Activated naive CD8-positive, alpha-beta T cell (primary cell): ENCODE results near the gene ZDHHC21.
"Not testable (repeated sequence)": the region's sequence is repeated elsewhere in the genome, so short reads cannot be mapped to it uniquely, and the experiment has no call there.

Experiments
- H3K27ac Mint-ChIP-seq: one replicate; pipeline ENCODE4 v1.8.0; 2021; ENCODE audit warnings: mixed read lengths
- H3K27me3 Mint-ChIP-seq: one replicate; pipeline ENCODE4 v1.8.0; 2021; ENCODE audit warnings: mixed read lengths
- H3K36me3 Mint-ChIP-seq: one replicate; pipeline ENCODE4 v1.8.0; 2021; ENCODE audit warnings: mixed read lengths
- H3K4me1 Mint-ChIP-seq: one replicate; pipeline ENCODE4 v1.8.0; 2021; ENCODE audit warnings: low read depth, mixed read lengths
- H3K4me3 Mint-ChIP-seq: one replicate; pipeline ENCODE4 v1.8.0; 2021; ENCODE audit warnings: mild to moderate bottlenecking, mixed read lengths
- H3K9me3 Mint-ChIP-seq: one replicate; pipeline ENCODE4 v1.8.0; 2021; ENCODE audit warnings: low read depth, mixed read lengths

The ZDHHC21 gene

GRCh38 chr9:14702200-14702720 is 9.0 kb upstream of the ZDHHC21 start:
- Mint-ChIP-seq H3K9me3 (peaks cover 13% of the 10 kb centered on the region), H3K4me1 (no peaks in the 10 kb centered on the region), H3K4me3 (no peak overlapping the region), H3K27ac (no peak overlapping the region), H3K36me3 (peaks cover 2% of the 10 kb centered on the region), H3K27me3 (peaks cover 4% of the 10 kb centered on the region)

DNA sequence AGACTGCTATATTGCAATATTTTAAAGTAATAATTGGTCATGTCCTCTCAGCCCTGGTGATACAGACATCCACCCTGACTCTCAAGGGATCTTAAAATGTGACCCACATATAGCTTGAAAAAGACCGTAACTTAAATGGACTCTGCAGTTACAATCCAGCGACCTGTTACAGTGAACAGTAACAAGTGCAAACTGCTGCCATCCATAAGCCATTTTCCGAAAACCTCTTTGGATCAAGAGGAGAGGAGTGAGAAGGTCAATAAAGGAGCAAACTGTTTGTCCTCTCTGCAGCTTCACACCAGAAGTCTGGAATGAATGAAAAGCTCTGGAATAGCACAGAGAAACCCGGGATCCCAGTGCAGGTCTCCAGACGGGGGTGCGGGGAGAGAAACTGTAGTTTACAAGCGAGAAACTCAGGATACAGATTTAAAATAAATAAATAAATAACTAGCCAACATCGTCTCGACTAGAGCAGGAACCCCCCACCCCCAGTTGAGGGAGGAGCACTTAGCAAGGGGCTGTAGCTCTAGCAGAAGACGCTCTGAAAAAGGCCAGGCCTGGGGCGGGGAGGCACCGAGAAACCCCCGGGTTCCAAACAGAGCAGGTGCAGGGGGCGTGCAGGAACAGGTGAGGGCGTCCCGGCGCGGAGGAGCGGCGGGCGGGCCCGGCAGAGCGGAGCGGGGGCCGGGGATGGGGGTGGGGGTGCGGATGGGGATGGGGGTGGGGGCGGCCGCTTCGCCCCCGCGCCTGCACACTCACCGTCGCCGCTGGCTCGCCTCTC is 572 bp downstream of the ZDHHC21 start:
- Mint-ChIP-seq H3K4me3 (peak overlapping the region; percentile 96), H3K27ac (peak overlapping the region; percentile 66), H3K36me3 (peaks cover 5% of the 10 kb centered on the region), H3K27me3 (peaks cover 2% of the 10 kb centered on the region), H3K9me3 (no peaks in the 10 kb centered on the region), H3K4me1 (peaks cover 30% of the 10 kb centered on the region)

GRCh38 chr9:14690948-14691730 is 2.1 kb downstream of the ZDHHC21 start:
- no peaks in the 10 kb centered on the region for H3K9me3 Mint-ChIP-seq
- H3K27ac Mint-ChIP-seq = no peak overlapping the region
- peaks cover 5% of the 10 kb centered on the region for H3K36me3 Mint-ChIP-seq
- H3K4me3 Mint-ChIP-seq = no peak overlapping the region
- no peaks in the 10 kb centered on the region for H3K27me3 Mint-ChIP-seq
- peaks cover 30% of the 10 kb centered on the region for H3K4me1 Mint-ChIP-seq

GRCh38 chr9:14687042-14687719 is 6.1 kb downstream of the ZDHHC21 start:
- H3K27me3 Mint-ChIP-seq = no peaks in the 10 kb centered on the region
- peaks cover 17% of the 10 kb centered on the region for H3K4me1 Mint-ChIP-seq
- H3K36me3 Mint-ChIP-seq = peaks cover 19% of the 10 kb centered on the region
- H3K4me3 Mint-ChIP-seq = no peak overlapping the region
- H3K9me3 Mint-ChIP-seq = no peaks in the 10 kb centered on the region
- no peak overlapping the region for H3K27ac Mint-ChIP-seq

DNA sequence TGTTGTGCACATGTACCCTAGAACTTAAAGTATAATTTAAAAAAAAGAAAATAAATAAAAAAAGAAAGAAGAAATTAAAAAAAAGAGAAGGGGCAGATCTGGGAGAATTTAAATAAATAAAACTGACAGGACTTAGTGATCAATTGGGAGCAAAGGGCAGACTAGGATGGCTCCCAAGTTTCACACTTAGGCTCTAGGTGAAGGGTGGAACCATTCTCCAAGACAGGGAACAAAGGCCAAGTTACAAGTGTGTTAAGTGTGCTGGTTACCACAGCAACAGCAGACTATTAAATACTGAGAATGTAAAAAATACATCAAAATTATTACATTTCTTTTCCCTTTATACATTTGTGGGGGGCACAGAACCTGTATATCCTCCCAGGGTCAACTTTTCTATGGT is 7.1 kb downstream of the ZDHHC21 start:
- Mint-ChIP-seq H3K27me3 (no peaks in the 10 kb centered on the region), H3K36me3 (peaks cover 19% of the 10 kb centered on the region), H3K9me3 (no peaks in the 10 kb centered on the region), H3K4me1 (peaks cover 9% of the 10 kb centered on the region), H3K4me3 (no peak overlapping the region), H3K27ac (no peak overlapping the region)

DNA sequence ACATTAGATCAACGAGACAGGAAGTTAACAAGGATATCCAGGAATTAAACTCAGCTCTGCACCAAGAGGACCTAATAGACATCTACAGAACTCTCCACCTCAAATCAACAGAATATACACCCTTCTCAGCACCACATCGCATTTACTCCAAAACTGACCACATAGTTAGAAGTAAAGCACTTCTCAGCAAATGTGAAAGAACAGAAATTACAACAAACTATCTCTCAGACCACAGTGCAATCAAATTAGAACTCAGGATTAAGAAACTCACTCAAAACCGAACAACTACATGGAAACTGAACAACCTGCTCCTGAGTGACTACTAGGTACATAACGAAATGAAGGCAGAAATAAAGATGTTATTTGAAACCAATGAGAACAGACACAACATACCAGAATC is 10.6 kb downstream of the ZDHHC21 start:
- H3K9me3 Mint-ChIP-seq, H3K4me3 Mint-ChIP-seq, H3K4me1 Mint-ChIP-seq, H3K27ac Mint-ChIP-seq, H3K27me3 Mint-ChIP-seq: not testable (repeated sequence)
- H3K36me3 Mint-ChIP-seq = peaks cover 23% of the 10 kb centered on the region

DNA sequence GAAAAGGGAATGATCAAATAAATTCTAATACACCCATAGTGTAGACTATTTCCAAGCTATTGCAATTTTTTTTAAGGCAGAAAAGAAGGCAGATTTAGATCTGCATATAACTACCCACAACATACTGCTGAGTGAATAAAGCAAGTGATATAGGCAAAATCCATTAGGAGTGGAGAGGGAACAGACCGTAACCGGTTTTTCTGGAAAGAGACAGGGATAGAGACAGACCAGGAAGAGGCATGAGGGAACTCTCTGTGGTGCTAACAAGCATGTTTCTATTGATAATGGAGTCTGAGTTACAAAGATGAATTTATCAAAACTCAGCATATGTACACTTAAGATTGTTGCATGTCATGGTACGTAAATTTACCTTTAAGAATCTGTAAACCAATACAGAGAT is 14.5 kb downstream of the ZDHHC21 start:
- Mint-ChIP-seq H3K4me1 (peaks cover 1% of the 10 kb centered on the region), H3K27ac (no peak overlapping the region)

DNA sequence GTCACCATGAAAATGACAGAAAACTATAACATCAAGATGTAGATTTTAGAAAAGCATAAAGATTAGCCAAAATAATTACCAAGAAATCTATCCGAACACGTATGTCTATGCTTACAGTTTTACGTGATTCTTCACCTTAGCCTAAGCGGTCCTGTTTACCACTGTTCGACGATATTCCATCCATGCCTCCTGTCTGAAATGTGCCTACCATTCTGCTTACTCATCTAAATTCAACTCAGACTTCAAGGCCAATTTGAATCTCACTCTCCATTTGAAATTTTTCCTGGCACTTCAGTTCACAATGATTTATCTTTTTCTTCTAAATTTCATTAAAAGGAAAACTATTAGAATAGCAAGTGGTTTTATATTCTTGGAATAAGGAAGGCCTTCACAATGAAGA is 15.4 kb downstream of the ZDHHC21 start:
- Mint-ChIP-seq H3K4me3 (no peak overlapping the region), H3K27me3 (no peaks in the 10 kb centered on the region), H3K9me3 (no peaks in the 10 kb centered on the region), H3K36me3 (peaks cover 18% of the 10 kb centered on the region), H3K4me1 (peaks cover 1% of the 10 kb centered on the region), H3K27ac (no peak overlapping the region)

More for the DNA sequence above, 14.5 kb downstream of the ZDHHC21 start:
- no peaks in the 10 kb centered on the region for H3K9me3 Mint-ChIP-seq
- H3K36me3 Mint-ChIP-seq = peaks cover 20% of the 10 kb centered on the region
- H3K27me3 Mint-ChIP-seq = no peaks in the 10 kb centered on the region
- no peak overlapping the region for H3K4me3 Mint-ChIP-seq

GRCh38 chr9:14677396-14677795 is 15.8 kb downstream of the ZDHHC21 start:
- peaks cover 1% of the 10 kb centered on the region for H3K4me1 Mint-ChIP-seq
- H3K4me3 Mint-ChIP-seq = no peak overlapping the region
- no peak overlapping the region for H3K27ac Mint-ChIP-seq
- H3K36me3 Mint-ChIP-seq = peaks cover 14% of the 10 kb centered on the region
- no peaks in the 10 kb centered on the region for H3K9me3 Mint-ChIP-seq
- no peaks in the 10 kb centered on the region for H3K27me3 Mint-ChIP-seq

DNA sequence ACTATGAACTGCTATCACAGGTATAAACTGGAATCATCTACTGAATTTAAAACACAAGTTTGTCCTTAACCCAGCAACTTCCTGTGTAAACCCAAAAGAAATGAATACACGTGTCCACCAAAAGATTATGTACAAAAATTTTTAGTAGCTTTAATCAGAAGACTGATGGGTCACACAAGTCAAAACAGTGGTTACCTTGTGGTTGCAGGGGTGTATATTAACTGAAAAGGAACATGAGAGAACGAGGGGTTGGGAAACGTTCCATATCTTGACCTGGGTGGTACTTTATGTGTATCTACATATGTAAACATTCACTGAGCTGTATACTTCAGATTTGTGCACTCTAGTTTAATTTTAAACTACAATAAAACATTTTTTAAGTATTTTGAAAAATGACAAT is 18.6 kb downstream of the ZDHHC21 start:
- Mint-ChIP-seq H3K27me3 (no peaks in the 10 kb centered on the region), H3K4me3 (no peak overlapping the region), H3K36me3 (peaks cover 18% of the 10 kb centered on the region), H3K4me1 (peaks cover 1% of the 10 kb centered on the region), H3K27ac (no peak overlapping the region), H3K9me3 (no peaks in the 10 kb centered on the region)

GRCh38 chr9:14671377-14671776 is 21.9 kb downstream of the ZDHHC21 start:
- H3K4me1 Mint-ChIP-seq = peaks cover 1% of the 10 kb centered on the region

DNA sequence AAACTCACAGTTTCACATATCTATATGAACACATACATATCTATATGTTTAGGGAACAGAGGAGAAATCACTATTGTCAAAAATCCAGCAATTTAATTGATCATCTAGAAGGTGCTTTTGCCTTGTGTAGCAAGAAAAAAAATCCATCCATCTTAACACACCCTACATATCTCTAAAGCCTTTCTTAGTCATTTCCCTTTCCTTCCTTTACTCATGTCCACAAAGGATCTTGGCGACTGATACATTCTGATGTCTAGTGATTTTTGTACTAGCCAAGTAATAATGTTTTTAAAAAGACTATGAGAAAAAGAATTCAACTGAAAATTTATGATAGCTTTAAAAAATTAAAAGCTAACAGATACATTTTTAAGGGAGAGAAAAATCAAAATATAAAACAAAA is 22.5 kb downstream of the ZDHHC21 start:
- Mint-ChIP-seq H3K9me3 (no peaks in the 10 kb centered on the region), H3K27ac (no peak overlapping the region), H3K27me3 (no peaks in the 10 kb centered on the region), H3K4me1 (peaks cover 1% of the 10 kb centered on the region), H3K36me3 (peaks cover 9% of the 10 kb centered on the region), H3K4me3 (no peak overlapping the region)

More at GRCh38 chr9:14671377-14671776, 21.9 kb downstream of the ZDHHC21 start:
- H3K27me3 Mint-ChIP-seq = no peaks in the 10 kb centered on the region
- no peak overlapping the region for H3K4me3 Mint-ChIP-seq
- H3K9me3 Mint-ChIP-seq = no peaks in the 10 kb centered on the region
- H3K27ac Mint-ChIP-seq = no peak overlapping the region
- H3K36me3 Mint-ChIP-seq = peaks cover 9% of the 10 kb centered on the region

DNA sequence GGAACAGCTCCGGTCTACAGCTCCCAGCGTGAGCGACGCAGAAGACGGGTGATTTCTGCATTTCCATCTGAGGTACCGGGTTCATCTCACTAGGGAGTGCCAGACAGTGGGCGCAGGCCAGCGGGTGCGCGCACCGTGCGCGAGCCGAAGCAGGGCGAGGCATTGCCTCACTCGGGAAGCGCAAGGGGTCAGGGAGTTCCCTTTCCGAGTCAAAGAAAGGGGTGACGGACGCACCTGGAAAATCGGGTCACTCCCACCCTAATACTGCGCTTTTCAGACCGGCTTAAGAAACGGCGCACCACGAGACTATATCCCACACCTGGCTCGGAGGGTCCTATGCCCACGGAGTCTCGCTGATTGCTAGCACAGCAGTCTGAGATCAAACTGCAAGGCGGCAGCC is 29.2 kb downstream of the ZDHHC21 start:
- not testable (repeated sequence) for H3K36me3 Mint-ChIP-seq, H3K9me3 Mint-ChIP-seq, H3K4me3 Mint-ChIP-seq

DNA sequence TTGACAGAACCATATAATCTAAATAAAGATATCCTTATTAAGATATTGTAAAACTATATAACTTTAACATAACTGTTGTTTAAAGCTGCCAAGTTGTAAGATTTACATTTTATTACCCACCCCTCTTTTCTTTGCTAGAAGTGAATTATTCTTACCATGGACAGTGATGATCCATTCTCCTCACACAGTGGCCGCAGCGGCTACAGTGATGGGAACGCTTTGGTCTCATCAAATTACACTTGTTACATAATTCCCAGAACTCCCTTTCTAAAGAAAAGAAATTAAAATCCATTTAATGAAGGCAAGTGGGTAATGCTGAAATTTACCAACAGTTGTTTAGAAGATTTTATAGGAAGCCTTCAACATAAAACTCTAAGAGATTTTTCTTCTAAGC is 31.2 kb downstream of the ZDHHC21 start:
- peaks cover 5% of the 10 kb centered on the region for H3K9me3 Mint-ChIP-seq
- no peaks in the 10 kb centered on the region for H3K4me1 Mint-ChIP-seq
- H3K27me3 Mint-ChIP-seq = no peaks in the 10 kb centered on the region
- H3K36me3 Mint-ChIP-seq = peaks cover 20% of the 10 kb centered on the region
- no peak overlapping the region for H3K27ac Mint-ChIP-seq
- H3K4me3 Mint-ChIP-seq = no peak overlapping the region

More for the DNA sequence above, 29.2 kb downstream of the ZDHHC21 start:
- H3K4me1 Mint-ChIP-seq, H3K27ac Mint-ChIP-seq, H3K27me3 Mint-ChIP-seq: not testable (repeated sequence)
